ENCODE results near the gene FSD2. TPM values are rescaled to one million over a fixed set of nuclear protein-coding genes. Genes with fewer than 3 reads are reported as not detected.

The FSD2 gene
- under 1 TPM; 0.06 to 0.35 (median 0.14) TPM for polyA plus RNA-seq (ENCODE audit: insufficient read length in 3 of 3)
- long read RNA-seq, donor 1 = 0 reads
- long read RNA-seq, donor 2 = 0 reads
- long read RNA-seq, donor 3, partial matches to known transcripts = 0 of 5 reads
- long read RNA-seq, donor 3, other reads (novel, unspliced or antisense) = 5 of 5 reads
- long read RNA-seq, donor 4 = 0 reads
- long read RNA-seq, donor 5 = 0 reads
- long read RNA-seq, donor 6 = 0 reads
- long read RNA-seq, donor 7 = 0 reads
- long read RNA-seq, donor 8 = 0 reads
- long read RNA-seq, donor 9 = 0 reads
- long read RNA-seq, donor 10 = 0 reads
- long read RNA-seq, donor 11 = 0 reads
- long read RNA-seq, donor 12 = 0 reads
- long read RNA-seq, donor 13 = 0 reads
- long read RNA-seq, donor 14, partial matches to known transcripts = 30 of 30 reads
- long read RNA-seq, donor 14, other reads (novel, unspliced or antisense) = 0 of 30 reads
- long read RNA-seq, donor 15 = 0 reads
- long read RNA-seq, donor 16 = 0 reads

- peak in 2 of 11 donors; percentile 13 to 28 for DNase-seq (ENCODE audit: extremely low read depth in 1 of 11, low read depth in 9 of 11, low spot score in 4 of 11)
Observed at GRCh38 chr15:82805994-82806406, at the start of gene FSD2. TSS of gene FSD2 (minus strand) at chr15:82806069. CDS start at chr15:82787390, 18,679 bp downstream.

- no peak for DNase-seq (ENCODE audit: extremely low read depth in 1 of 11, low read depth in 9 of 11, low spot score in 4 of 11)
Observed at GRCh38 chr15:82854554-82854953, 48.7 kb upstream of the FSD2 start.

GRCh38 chr15:82852941-82853561 is 47.2 kb upstream of the FSD2 start:
- DNase-seq (ENCODE audit: extremely low read depth in 1 of 11, low read depth in 9 of 11, low spot score in 4 of 11) = no peak

GRCh38 chr15:82851981-82852511 is 46.2 kb upstream of the FSD2 start:
- DNase-seq (ENCODE audit: extremely low read depth in 1 of 11, low read depth in 9 of 11, low spot score in 4 of 11) = no peak

GRCh38 chr15:82851306-82851850 is 45.5 kb upstream of the FSD2 start:
- peak in 2 of 11 donors; percentile 27 to 29 for DNase-seq (ENCODE audit: extremely low read depth in 1 of 11, low read depth in 9 of 11, low spot score in 4 of 11)

- no peak for DNase-seq (ENCODE audit: extremely low read depth in 1 of 11, low read depth in 9 of 11, low spot score in 4 of 11)
Observed at GRCh38 chr15:82850731-82851130, 44.9 kb upstream of the FSD2 start.

GRCh38 chr15:82849556-82850512 is 44.0 kb upstream of the FSD2 start:
- DNase-seq (ENCODE audit: extremely low read depth in 1 of 11, low read depth in 9 of 11, low spot score in 4 of 11) = peak; percentile 54 to 87 (median 76)

GRCh38 chr15:82848241-82848993 is 42.5 kb upstream of the FSD2 start:
- no peak for DNase-seq (ENCODE audit: extremely low read depth in 1 of 11, low read depth in 9 of 11, low spot score in 4 of 11)

GRCh38 chr15:82847703-82848102 is 41.8 kb upstream of the FSD2 start:
- DNase-seq (ENCODE audit: extremely low read depth in 1 of 11, low read depth in 9 of 11, low spot score in 4 of 11) = no peak

- no peak for DNase-seq (ENCODE audit: extremely low read depth in 1 of 11, low read depth in 9 of 11, low spot score in 4 of 11)
Observed at GRCh38 chr15:82846621-82847020, 40.8 kb upstream of the FSD2 start.

GRCh38 chr15:82845686-82846085 is 39.8 kb upstream of the FSD2 start:
- DNase-seq (ENCODE audit: extremely low read depth in 1 of 11, low read depth in 9 of 11, low spot score in 4 of 11) = no peak

GRCh38 chr15:82843566-82843965 is 37.7 kb upstream of the FSD2 start:
- no peak for DNase-seq (ENCODE audit: extremely low read depth in 1 of 11, low read depth in 9 of 11, low spot score in 4 of 11)

- no peak for DNase-seq (ENCODE audit: extremely low read depth in 1 of 11, low read depth in 9 of 11, low spot score in 4 of 11)
Observed at GRCh38 chr15:82840166-82840565, 34.3 kb upstream of the FSD2 start.

GRCh38 chr15:82839136-82839535 is 33.3 kb upstream of the FSD2 start:
- no peak for DNase-seq (ENCODE audit: extremely low read depth in 1 of 11, low read depth in 9 of 11, low spot score in 4 of 11)

GRCh38 chr15:82838096-82838735 is 32.3 kb upstream of the FSD2 start:
- DNase-seq (ENCODE audit: extremely low read depth in 1 of 11, low read depth in 9 of 11, low spot score in 4 of 11) = no peak

GRCh38 chr15:82835391-82835917 is 29.6 kb upstream of the FSD2 start:
- no peak for DNase-seq (ENCODE audit: extremely low read depth in 1 of 11, low read depth in 9 of 11, low spot score in 4 of 11)

- DNase-seq (ENCODE audit: extremely low read depth in 1 of 11, low read depth in 9 of 11, low spot score in 4 of 11) = no peak
Observed at GRCh38 chr15:82833362-82833682, 27.5 kb upstream of the FSD2 start.
